Activated CD4-positive, alpha-beta memory T cell treated with anti-CD3 and anti-CD28 coated beads for 36 hours (primary cell): Measurements from ENCODE around the gene AGPAT4. TPM values are rescaled to one million over a fixed set of nuclear protein-coding genes. Genes with fewer than 3 reads are reported as not detected.

Experiments
- CTCF ChIA-PET: fragments of 350-600 bp; sonication (Branson Sonifier 250); formaldehyde crosslinking; loops from one replicate; lab custom pipeline; 2021; ENCODE audit warnings: antibody characterized with exemption, inconsistent platforms; lab: Charles Lee
- POLR2A ChIA-PET: fragments of 350-600 bp; sonication (Branson Sonifier 250); formaldehyde crosslinking; loops from one replicate; lab custom pipeline; 2021; ENCODE audit warnings: antibody characterized with exemption; lab: Charles Lee
- DNase-seq: peaks from one replicate; pipeline ENCODE4 v3.0.0-alpha.2; 2020
- H3K27ac Mint-ChIP-seq: one replicate; pipeline ENCODE4 v1.8.0; 2021; ENCODE audit warnings: mixed read lengths
- H3K27me3 Mint-ChIP-seq: one replicate; pipeline ENCODE4 v1.8.0; 2021; ENCODE audit warnings: mixed read lengths
- H3K36me3 Mint-ChIP-seq: one replicate; pipeline ENCODE4 v1.8.0; 2021; ENCODE audit warnings: mixed read lengths
- H3K4me1 Mint-ChIP-seq: one replicate; pipeline ENCODE4 v1.8.0; 2021; ENCODE audit warnings: low read depth, mixed read lengths
- H3K4me3 Mint-ChIP-seq: one replicate; pipeline ENCODE4 v1.8.0; 2021; ENCODE audit warnings: mild to moderate bottlenecking, mixed read lengths
- H3K9me3 Mint-ChIP-seq: one replicate; pipeline ENCODE4 v1.8.0; 2021; ENCODE audit warnings: mixed read lengths
- intact Hi-C: fragments of 100-400 bp; cut with micrococcal nuclease; formaldehyde crosslinking; loops from one replicate; pipeline ENCODE4 v1.15.1; 2023
- total RNA-seq, 2 experiments: library from RNA; stranded (reverse); gene quantifications; one replicate each; pipeline ENCODE4 v1.2.3, GENCODE V29; 2021

AGPAT4 gene
- total RNA-seq, 2 experiments from 2014 or later = 4.7 to 5.6 TPM

DNA sequence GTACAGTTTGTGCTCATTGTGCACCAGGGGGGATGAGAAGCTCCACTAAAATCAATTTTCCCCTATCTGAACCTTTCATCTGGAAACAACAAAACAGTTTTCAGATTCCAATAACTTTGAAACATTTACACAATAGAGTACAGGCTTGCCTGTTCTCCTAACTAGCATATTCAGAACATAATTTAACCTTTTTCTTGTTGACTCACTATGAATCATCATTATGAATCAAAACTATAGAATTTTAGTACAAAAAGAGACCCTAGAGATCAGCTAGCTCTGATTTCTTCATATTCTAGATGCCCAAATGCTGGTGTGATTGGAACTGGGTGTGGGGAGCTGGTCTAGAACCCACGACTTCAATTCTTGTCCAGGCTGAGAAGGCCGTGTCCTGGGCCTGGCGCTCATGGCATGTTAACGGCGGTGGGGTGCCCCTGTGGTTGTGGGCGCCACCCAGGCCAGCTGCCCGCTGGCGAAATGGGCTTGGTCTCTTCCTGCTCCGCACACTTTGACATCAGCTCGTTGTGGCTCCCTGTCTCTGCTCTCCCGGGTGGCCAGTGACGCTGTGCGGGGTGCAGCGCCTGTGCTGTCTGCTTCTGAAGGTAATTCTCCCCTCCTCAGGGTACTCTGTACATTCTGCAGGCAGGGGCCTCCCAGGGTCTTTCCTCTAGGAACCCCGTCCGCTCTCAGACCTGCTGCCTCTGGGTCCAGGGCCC, 29.9 kb upstream of the AGPAT4 start:
- intact Hi-C loops = no loop called here
- Mint-ChIP-seq H3K36me3 (no peaks in the 10 kb centered on the region), H3K4me3 (no peak overlapping the region), H3K9me3 (no peaks in the 10 kb centered on the region), H3K27ac (no peak overlapping the region), H3K27me3 (peaks cover 8% of the 10 kb centered on the region), H3K4me1 (no peaks in the 10 kb centered on the region)
- POLR2A ChIA-PET = interaction anchor here (0.6 kb wide), 1 partner anchor 1481 kb away, joined by 3 read pairs; no protein-coding TSS in a partner anchor
- CTCF ChIA-PET = no interaction called here
- DNase-seq = no peak

- Mint-ChIP-seq H3K27me3 (peaks cover 8% of the 10 kb centered on the region), H3K36me3 (no peaks in the 10 kb centered on the region), H3K4me1 (no peaks in the 10 kb centered on the region), H3K9me3 (no peaks in the 10 kb centered on the region), H3K27ac (no peak overlapping the region), H3K4me3 (no peak overlapping the region)
- CTCF ChIA-PET = no interaction called here
- no peak for DNase-seq
- POLR2A ChIA-PET = no interaction called here
- intact Hi-C loops = no loop called here
Observed at GRCh38 chr6:161302949-161303348, 29.1 kb upstream of the AGPAT4 start.

GRCh38 chr6:161301338-161301737, 27.5 kb upstream of the AGPAT4 start:
- H3K4me1 Mint-ChIP-seq = no peaks in the 10 kb centered on the region
- no peak for DNase-seq
- peaks cover 5% of the 10 kb centered on the region for H3K27me3 Mint-ChIP-seq
- intact Hi-C loops = no loop called here
- no peaks in the 10 kb centered on the region for H3K9me3 Mint-ChIP-seq
- H3K4me3 Mint-ChIP-seq = no peak overlapping the region
- POLR2A ChIA-PET = no interaction called here
- no peaks in the 10 kb centered on the region for H3K36me3 Mint-ChIP-seq
- H3K27ac Mint-ChIP-seq = no peak overlapping the region
- CTCF ChIA-PET = interaction anchor here (1.1 kb wide), 1 partner anchor 69 kb away, joined by 6 read pairs; no protein-coding TSS in a partner anchor

GRCh38 chr6:161300823-161301222, 27.0 kb upstream of the AGPAT4 start:
- Mint-ChIP-seq H3K27ac (no peak overlapping the region), H3K9me3 (no peaks in the 10 kb centered on the region), H3K4me3 (no peak overlapping the region), H3K4me1 (no peaks in the 10 kb centered on the region), H3K36me3 (no peaks in the 10 kb centered on the region), H3K27me3 (peaks cover 5% of the 10 kb centered on the region)
- intact Hi-C loops = no loop called here
- ChIA-PET CTCF (interaction anchor here (1.1 kb wide), 1 partner anchor 70 kb away, joined by 6 read pairs; no protein-coding TSS in a partner anchor), POLR2A (no interaction called here)
- no peak for DNase-seq

DNA sequence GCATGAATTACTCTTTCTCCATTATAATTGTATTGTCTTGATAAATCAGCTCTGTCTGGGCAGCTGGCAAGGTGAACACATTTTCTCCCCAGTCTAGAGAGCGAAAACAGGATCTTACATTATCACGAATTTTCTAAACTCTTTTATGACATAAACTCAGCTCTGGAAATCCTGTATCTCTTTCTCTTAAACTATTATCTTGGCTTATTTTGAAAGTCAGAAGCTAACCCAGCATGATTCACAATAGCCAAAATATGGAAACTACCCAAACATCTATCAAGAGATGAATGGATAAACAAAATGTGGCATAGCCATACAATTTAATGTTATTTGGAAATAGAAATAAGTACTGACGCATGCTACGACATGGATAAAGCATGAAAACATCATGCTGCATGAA, 25.9 kb upstream of the AGPAT4 start:
- Mint-ChIP-seq H3K4me3 (no peak overlapping the region), H3K4me1 (no peaks in the 10 kb centered on the region), H3K36me3 (no peaks in the 10 kb centered on the region), H3K27me3 (peaks cover 5% of the 10 kb centered on the region), H3K9me3 (no peaks in the 10 kb centered on the region), H3K27ac (no peak overlapping the region)
- POLR2A ChIA-PET = no interaction called here
- intact Hi-C loops = no loop called here
- CTCF ChIA-PET = interaction anchor here (0.7 kb wide), 1 partner anchor 71 kb away, joined by 3 read pairs; no protein-coding TSS in a partner anchor
- DNase-seq = no peak

- intact Hi-C loops = no loop called here
- Mint-ChIP-seq H3K4me1 (no peaks in the 10 kb centered on the region), H3K9me3 (no peaks in the 10 kb centered on the region), H3K27ac (no peak overlapping the region), H3K4me3 (no peak overlapping the region), H3K36me3 (no peaks in the 10 kb centered on the region), H3K27me3 (no peaks in the 10 kb centered on the region)
- DNase-seq = no peak
- ChIA-PET POLR2A (no interaction called here), CTCF (interaction anchor here (0.6 kb wide), 1 partner anchor 362 kb away, joined by 4 read pairs; no protein-coding TSS in a partner anchor)
Observed at GRCh38 chr6:161295784-161296183, 21.9 kb upstream of the AGPAT4 start.

DNA sequence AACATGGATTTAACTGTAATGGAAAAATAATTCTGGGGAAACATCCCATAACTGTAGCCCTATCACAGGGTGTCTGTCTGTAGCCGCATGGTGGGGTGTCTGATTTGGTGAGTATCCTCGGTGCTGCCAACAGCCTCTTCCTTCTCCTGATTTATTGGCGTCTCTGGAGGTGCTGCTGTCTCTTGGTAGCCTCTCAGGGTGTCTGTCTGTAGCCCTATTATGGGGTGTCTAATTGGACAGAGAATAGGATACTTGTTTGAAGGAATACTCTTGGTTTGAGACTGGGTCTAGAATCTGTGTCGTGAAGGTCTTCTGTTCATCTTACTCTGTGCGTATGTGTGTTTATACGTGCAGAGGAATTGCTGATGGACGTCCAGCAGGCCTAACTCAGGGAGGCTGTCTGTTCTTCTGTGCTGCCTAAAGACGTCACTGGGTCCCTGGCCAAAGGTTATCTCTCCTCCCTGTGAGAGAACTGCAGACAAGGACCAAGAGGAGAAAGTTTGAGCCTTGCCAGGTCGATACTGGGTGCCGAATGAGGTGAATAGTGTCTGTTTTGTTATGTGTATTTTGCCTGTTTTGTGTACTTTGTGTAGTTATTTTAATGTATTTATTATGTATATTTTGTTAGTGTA, 18.9 kb upstream of the AGPAT4 start:
- Mint-ChIP-seq H3K4me3 (no peak overlapping the region), H3K4me1 (no peaks in the 10 kb centered on the region), H3K36me3 (no peaks in the 10 kb centered on the region), H3K9me3 (no peaks in the 10 kb centered on the region), H3K27ac (no peak overlapping the region), H3K27me3 (no peaks in the 10 kb centered on the region)
- ChIA-PET CTCF (no interaction called here), POLR2A (no interaction called here)
- intact Hi-C loops = no loop called here
- DNase-seq = no peak

DNA sequence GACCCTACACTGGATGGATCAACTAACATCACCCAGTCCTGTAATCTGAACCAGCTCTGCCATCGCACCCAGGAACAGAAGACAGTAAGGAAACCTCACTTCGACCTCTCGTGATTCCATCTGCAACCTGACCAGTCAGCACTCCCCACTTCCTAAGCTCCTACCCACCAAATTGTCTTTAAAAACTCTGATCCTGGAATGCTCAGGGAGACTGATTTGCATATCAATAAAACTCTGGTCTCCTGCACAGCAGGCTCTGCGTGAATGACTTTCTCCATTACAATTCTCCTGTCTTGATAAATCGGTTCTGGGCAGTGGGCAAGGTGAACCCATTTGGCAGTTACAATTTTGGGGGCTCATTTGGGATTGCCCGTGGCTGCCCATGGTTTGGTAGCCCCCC, 18.3 kb upstream of the AGPAT4 start:
- no peaks in the 10 kb centered on the region for H3K36me3 Mint-ChIP-seq
- no peaks in the 10 kb centered on the region for H3K4me1 Mint-ChIP-seq
- POLR2A ChIA-PET = interaction anchor here (0.6 kb wide), 1 partner anchor 384 kb away, joined by 3 read pairs; no protein-coding TSS in a partner anchor
- CTCF ChIA-PET = no interaction called here
- no peaks in the 10 kb centered on the region for H3K9me3 Mint-ChIP-seq
- intact Hi-C loops = no loop called here
- DNase-seq = no peak
- H3K27me3 Mint-ChIP-seq = no peaks in the 10 kb centered on the region
- no peak overlapping the region for H3K4me3 Mint-ChIP-seq
- no peak overlapping the region for H3K27ac Mint-ChIP-seq

- ChIA-PET CTCF (no interaction called here), POLR2A (no interaction called here)
- Mint-ChIP-seq H3K27me3 (peaks cover 2% of the 10 kb centered on the region), H3K4me3 (no peak overlapping the region), H3K36me3 (no peaks in the 10 kb centered on the region), H3K4me1 (no peaks in the 10 kb centered on the region), H3K9me3 (no peaks in the 10 kb centered on the region), H3K27ac (no peak overlapping the region)
- DNase-seq = no peak
- intact Hi-C loops = no loop called here
Observed at GRCh38 chr6:161290751-161291150, 16.9 kb upstream of the AGPAT4 start.

DNA sequence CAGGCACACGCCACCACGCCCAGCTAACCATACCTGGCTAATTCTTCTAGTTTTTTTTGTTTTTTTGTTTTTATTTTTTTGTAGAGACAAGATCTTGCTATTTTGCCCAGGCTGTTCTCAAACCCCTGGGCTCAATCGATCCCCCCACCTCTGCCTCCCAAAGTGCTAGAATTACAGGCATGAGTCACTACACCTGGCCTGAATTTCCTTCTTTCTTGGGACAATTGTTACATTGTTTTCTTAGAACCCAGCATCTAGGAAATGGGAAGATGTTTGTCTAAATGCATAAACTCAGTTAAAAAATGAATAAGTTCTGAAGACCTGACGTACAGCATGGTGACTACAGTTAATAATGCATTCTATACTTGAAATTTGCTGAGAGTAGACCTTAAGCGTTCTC, 10.8 kb upstream of the AGPAT4 start:
- H3K4me1 Mint-ChIP-seq = no peaks in the 10 kb centered on the region
- no peak for DNase-seq
- ChIA-PET CTCF (no interaction called here), POLR2A (interaction anchor here (1.3 kb wide), 1 partner anchor 10 kb away, joined by 3 read pairs; the partner anchor contains the start of gene AGPAT4)
- peaks cover 11% of the 10 kb centered on the region for H3K9me3 Mint-ChIP-seq
- no peaks in the 10 kb centered on the region for H3K36me3 Mint-ChIP-seq
- H3K27ac Mint-ChIP-seq = no peak overlapping the region
- peaks cover 2% of the 10 kb centered on the region for H3K27me3 Mint-ChIP-seq
- H3K4me3 Mint-ChIP-seq = no peak overlapping the region
- intact Hi-C loops = no loop called here

GRCh38 chr6:161281092-161281491, 7.2 kb upstream of the AGPAT4 start:
- Mint-ChIP-seq H3K27ac (no peak overlapping the region), H3K4me1 (no peaks in the 10 kb centered on the region), H3K9me3 (peaks cover 11% of the 10 kb centered on the region), H3K36me3 (no peaks in the 10 kb centered on the region), H3K27me3 (no peaks in the 10 kb centered on the region), H3K4me3 (no peak overlapping the region)
- ChIA-PET POLR2A (no interaction called here), CTCF (no interaction called here)
- DNase-seq = no peak
- intact Hi-C loops = no loop called here

DNA sequence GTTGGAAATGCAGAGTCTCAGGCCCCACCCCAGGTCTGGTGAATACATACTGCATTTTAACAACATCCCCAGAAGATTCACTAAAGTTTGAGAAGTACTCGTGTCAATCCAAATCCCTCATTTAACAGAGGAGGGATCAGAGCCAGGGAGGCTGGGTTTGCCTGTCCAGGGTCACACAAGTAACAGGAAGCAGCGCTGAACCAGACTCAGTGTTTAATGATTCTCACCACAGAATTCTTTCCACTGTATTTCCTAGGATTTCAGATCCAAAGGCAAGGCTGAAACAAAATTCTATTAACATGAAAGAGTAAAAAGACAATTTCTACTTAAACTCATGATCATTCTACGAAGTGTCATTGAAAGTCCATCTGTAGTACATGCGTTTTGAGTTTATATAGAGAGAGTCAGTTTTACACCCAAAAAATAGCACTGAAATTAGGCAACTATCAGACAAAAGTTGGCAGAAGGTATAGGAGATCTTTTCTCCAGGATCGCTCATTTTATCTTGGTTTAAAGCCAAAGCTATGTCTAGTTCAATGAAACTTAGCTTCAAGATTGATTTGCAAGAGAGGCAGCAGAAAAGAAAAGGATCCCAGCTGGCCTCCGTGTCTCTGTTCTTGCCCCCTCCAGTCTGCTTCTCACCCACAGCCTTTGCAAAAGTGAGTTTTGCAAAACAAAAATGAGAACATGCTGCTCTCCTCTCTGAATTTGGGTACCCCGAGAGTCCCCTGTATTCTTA, 6.0 kb upstream of the AGPAT4 start:
- ChIA-PET CTCF (no interaction called here), POLR2A (no interaction called here)
- intact Hi-C loops = loop anchor here (5.0 to 10.0 kb wide), 3 partner anchors 32 to 225 kb away; no protein-coding TSS in a partner anchor
- no peak for DNase-seq
- peaks cover 2% of the 10 kb centered on the region for H3K4me1 Mint-ChIP-seq
- peaks cover 2% of the 10 kb centered on the region for H3K27me3 Mint-ChIP-seq
- no peak overlapping the region for H3K27ac Mint-ChIP-seq
- peaks cover 11% of the 10 kb centered on the region for H3K9me3 Mint-ChIP-seq
- no peak overlapping the region for H3K4me3 Mint-ChIP-seq
- H3K36me3 Mint-ChIP-seq = no peaks in the 10 kb centered on the region
